Transverse colon (tissue), 4 donors: ENCODE measurements around the gene ONECUT1. TPM values are rescaled to one million over a fixed set of nuclear protein-coding genes. Genes with fewer than 3 reads are reported as not detected.

ENCODE experiments used
- DNase-seq: peaks from one replicate; pipeline ENCODE4 v3.0.0-alpha.2; 2019
- H3K27ac ChIP-seq, 4 donors: fragments of 200-600 bp; sonication (generic); 2 replicates each; pipeline ENCODE4 v1.5.1; 2016 to 2018; ENCODE audit warnings: inconsistent platforms in 4 of 4
- H3K27me3 ChIP-seq: fragments of 200-600 bp; sonication (generic); 2 replicates; pipeline ENCODE4 v1.5.1; 2017; ENCODE audit warnings: inconsistent platforms
- H3K36me3 ChIP-seq, 4 donors: fragments of 200-600 bp; sonication (generic); 2 replicates each; pipeline ENCODE4 v1.5.1; 2017 to 2019; ENCODE audit warnings: inconsistent platforms in 4 of 4
- H3K4me1 ChIP-seq, 4 donors: fragments of 200-600 bp; sonication (generic); 2 replicates each; pipeline ENCODE4 v1.5.1; 2017 to 2020; ENCODE audit warnings: inconsistent platforms in 4 of 4
- H3K4me3 ChIP-seq, 4 donors: fragments of 200-600 bp; sonication (generic); 1 replicate in 1 of 4; 2 replicates in 3 of 4; pipeline versions ENCODE4 v1.5.1 to v1.6.1; 2017 to 2019; ENCODE audit warnings: inconsistent platforms in 4 of 4
- H3K9me3 ChIP-seq, 2 donors: fragments of 200-600 bp; sonication (generic); 2 replicates each; pipeline ENCODE4 v1.5.1; 2017 to 2019; ENCODE audit warnings: inconsistent platforms in 2 of 2
- EP300 ChIP-seq: sonication (generic); formaldehyde crosslinking; IDR thresholded peaks from one replicate; pipeline ENCODE4 v1.6.1; 2017; ENCODE audit warnings: antibody characterized with exemption, low read depth
- POLR2A ChIP-seq: fragments of 450-650 bp; IDR thresholded peaks from one replicate; pipeline ENCODE4 v1.6.1; 2016; ENCODE audit warnings: antibody characterized with exemption, mild to moderate bottlenecking, moderate library complexity
- POLR2AphosphoS5 ChIP-seq, 3 donors: sonication (generic); formaldehyde crosslinking; IDR thresholded peaks; one replicate each; pipeline ENCODE4 v1.6.1; 2016; ENCODE audit warnings: antibody characterized with exemption in 3 of 3
- WGBS, 2 donors: methylation state at CpG; one replicate each; pipeline ENCODE4 v1.1.5; 2018; ENCODE audit warnings: low coverage in 1 of 2; 5-methylcytosine and 5-hydroxymethylcytosine counted together
- in situ Hi-C, 4 donors: fragments of 200-750 bp; cut with MboI; loops; one replicate each; pipeline versions ENCODE4 v1.15.0 to v1.15.1; 2017; ENCODE audit warnings: low sequenced_read_pairs in 3 of 4, low pct_ligation_motif_present in 1 of 4, low pct_unique_long_range_greater_than_20kb in 1 of 4
- intact Hi-C: fragments of 100-400 bp; cut with DNase I; formaldehyde crosslinking; loops from one replicate; pipeline ENCODE4 v1.15.1; 2023; ENCODE audit warnings: low total_unique reads
- total RNA-seq, 4 donors: library from RNA; depleted of rRNA; stranded (reverse); fragments of >200 nt; gene quantifications; one replicate each; pipeline ENCODE4 v1.1.0, GENCODE V29; 2016
- TF ChIP-seq, protein P1 (sequence below), 5 experiments: fragments of 200-600 bp in 3 of 5; fragments of 450-650 bp in 2 of 5; sonication (generic) in 3 of 5; IDR thresholded peaks; 1 replicate in 2 of 5; 2 replicates in 3 of 5; pipeline ENCODE4 v1.5.1; 2016 to 2017; ENCODE audit warnings: antibody characterized with exemption in 5 of 5, inconsistent platforms in 3 of 5, mild to moderate bottlenecking in 2 of 5, moderate library complexity in 1 of 5

ONECUT1 gene
- total RNA-seq, 4 donors from 2014 or later = 0.64 TPM; not detected in 3

DNA sequence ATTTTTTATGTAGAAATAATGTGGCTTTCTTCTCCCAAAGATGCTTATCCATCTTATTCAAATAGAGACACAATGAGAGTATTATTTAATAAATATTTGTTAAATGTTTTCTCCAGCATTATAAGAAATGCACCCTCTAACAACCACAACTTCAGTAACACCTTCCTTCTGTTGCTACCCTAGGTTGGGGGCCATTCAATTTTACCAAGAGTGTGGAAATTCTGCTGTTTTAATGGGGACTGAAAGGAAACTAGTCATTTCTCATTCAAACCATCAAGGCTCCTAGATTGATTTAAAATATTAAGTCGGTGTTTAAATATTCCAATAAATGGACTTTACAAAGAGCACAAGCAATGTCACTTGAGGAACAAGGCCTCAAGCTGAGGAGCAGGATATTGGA lies 7.6 kb downstream of the ONECUT1 start:
- Histone ChIP-seq H3K9me3 (no peaks in the 10 kb centered on the region), H3K4me3 (no peak overlapping the region), H3K36me3 (no peaks in the 10 kb centered on the region), H3K27ac (no peak overlapping the region), H3K4me1 (peaks cover 0 to 25% (median 15%) of the 10 kb centered on the region in 4 donors), H3K27me3 (peaks cover 97% of the 10 kb centered on the region)
- no peak for DNase-seq
- 46 to 54% methylated on average over 1 of the region's 1 CpG for WGBS, 2 donors
- in situ Hi-C loops = loop anchor here in 1 of 4 donors (25.0 kb wide), 2 partner anchors 405 to 930 kb away; no protein-coding TSS in a partner anchor
- intact Hi-C loops = no loop called here
- no peak for TF ChIP-seq POLR2A
- TF ChIP-seq, protein P1, sequence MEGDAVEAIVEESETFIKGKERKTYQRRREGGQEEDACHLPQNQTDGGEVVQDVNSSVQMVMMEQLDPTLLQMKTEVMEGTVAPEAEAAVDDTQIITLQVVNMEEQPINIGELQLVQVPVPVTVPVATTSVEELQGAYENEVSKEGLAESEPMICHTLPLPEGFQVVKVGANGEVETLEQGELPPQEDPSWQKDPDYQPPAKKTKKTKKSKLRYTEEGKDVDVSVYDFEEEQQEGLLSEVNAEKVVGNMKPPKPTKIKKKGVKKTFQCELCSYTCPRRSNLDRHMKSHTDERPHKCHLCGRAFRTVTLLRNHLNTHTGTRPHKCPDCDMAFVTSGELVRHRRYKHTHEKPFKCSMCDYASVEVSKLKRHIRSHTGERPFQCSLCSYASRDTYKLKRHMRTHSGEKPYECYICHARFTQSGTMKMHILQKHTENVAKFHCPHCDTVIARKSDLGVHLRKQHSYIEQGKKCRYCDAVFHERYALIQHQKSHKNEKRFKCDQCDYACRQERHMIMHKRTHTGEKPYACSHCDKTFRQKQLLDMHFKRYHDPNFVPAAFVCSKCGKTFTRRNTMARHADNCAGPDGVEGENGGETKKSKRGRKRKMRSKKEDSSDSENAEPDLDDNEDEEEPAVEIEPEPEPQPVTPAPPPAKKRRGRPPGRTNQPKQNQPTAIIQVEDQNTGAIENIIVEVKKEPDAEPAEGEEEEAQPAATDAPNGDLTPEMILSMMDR (IDR thresholded peaks at IDR 0.05) = no peak

DNA sequence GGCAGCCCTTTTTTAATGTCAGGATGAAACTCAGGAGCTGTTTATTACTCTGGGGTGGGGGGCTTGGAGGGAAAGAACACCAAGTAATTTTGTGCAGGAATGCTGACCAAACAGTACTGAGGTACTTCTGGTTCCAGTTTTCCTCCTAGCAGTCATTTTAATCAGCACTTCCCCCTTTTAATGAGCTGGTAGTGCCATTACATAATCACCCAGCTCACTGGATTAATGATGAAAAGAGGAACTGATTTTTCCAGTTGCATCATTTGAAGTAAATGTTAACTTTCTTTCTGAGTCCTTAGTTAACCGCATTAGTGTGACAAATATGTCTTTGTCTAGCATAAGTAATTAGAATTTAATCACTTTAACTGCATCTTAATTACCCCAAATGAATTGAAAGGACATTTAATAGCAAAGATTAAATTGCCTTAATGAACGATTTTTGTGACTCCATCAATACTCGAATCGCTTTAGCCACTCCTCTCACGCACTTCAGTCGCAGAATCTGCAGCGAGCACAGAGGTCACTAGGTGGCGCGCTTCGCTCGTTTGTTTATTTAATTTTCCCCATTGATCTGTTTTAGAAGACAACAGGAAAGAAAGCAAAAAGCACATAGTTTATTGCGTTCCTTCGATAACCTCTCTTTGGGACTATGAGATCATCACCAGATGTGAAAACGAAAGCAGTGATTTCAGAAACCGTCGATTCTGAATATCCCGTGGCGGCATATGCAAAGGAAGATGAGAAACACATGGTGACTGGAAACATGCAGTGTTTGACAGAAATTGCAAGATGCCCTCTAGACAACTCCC lies 9.8 kb downstream of the ONECUT1 start:
- 3 to 5% methylated on average over 18 of the region's 18 CpGs for WGBS, 2 donors
- TF ChIP-seq, protein P1 (IDR thresholded peaks at IDR 0.05) = peak; percentile 70 to 88 (median 76)
- TF ChIP-seq POLR2A (no peak), EP300 (no peak), POLR2AphosphoS5 (IDR thresholded peaks at IDR 0.05) (no peak)
- no peak overlapping the region for H3K27ac ChIP-seq
- peaks cover 0 to 22% (median 13%) of the 10 kb centered on the region in 4 donors for H3K4me1 ChIP-seq
- in situ Hi-C loops (loop anchor here in 1 of 4 donors (25.0 kb wide), 2 partner anchors 407 to 932 kb away; no protein-coding TSS in a partner anchor), intact Hi-C loops (no loop called here)
- no peaks in the 10 kb centered on the region for H3K36me3 ChIP-seq
- peak overlapping the region in 1 of 4 donors; percentile 24 for H3K4me3 ChIP-seq
- H3K9me3 ChIP-seq = no peaks in the 10 kb centered on the region
- DNase-seq = peak; percentile 68
- H3K27me3 ChIP-seq = peaks cover 90% of the 10 kb centered on the region

DNA sequence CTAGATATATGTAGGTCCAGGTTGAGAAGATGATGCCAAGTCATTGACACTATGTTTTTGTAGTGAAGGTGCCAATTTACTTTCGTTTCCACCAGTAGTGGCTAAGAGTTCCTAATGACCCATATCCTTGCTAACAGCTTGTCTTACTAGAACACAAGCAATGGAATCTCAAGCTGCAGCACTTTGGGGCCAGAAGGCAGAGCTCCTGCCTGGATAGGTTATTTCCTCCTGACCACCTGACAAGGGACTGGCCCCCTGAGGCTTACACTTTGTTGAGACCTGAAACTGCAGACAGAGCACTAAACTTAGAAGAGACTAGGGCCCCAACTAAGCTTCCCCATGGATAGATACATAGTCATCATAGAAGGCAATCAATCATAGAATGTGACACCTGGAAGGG lies 11.7 kb downstream of the ONECUT1 start:
- DNase-seq = no peak
- Histone ChIP-seq H3K9me3 (no peaks in the 10 kb centered on the region), H3K36me3 (no peaks in the 10 kb centered on the region), H3K4me1 (peaks cover 0 to 4% (median 2%) of the 10 kb centered on the region in 4 donors), H3K27me3 (peaks cover 83% of the 10 kb centered on the region), H3K27ac (no peak overlapping the region), H3K4me3 (no peak overlapping the region)
- intact Hi-C loops = loop anchor here (2.0 kb wide), 1 partner anchor 66 kb away; no protein-coding TSS in a partner anchor
- 38 to 50% methylated on average over 1 of the region's 1 CpG for WGBS, 2 donors
- in situ Hi-C loops = loop anchor here in 2 of 4 donors (5.0 to 25.0 kb wide), 3 partner anchors 409 to 934 kb away; no protein-coding TSS in a partner anchor
- TF ChIP-seq POLR2AphosphoS5 (IDR thresholded peaks at IDR 0.05) (no peak), EP300 (no peak), POLR2A (no peak)
- TF ChIP-seq, protein P1 (IDR thresholded peaks at IDR 0.05) = no peak

DNA sequence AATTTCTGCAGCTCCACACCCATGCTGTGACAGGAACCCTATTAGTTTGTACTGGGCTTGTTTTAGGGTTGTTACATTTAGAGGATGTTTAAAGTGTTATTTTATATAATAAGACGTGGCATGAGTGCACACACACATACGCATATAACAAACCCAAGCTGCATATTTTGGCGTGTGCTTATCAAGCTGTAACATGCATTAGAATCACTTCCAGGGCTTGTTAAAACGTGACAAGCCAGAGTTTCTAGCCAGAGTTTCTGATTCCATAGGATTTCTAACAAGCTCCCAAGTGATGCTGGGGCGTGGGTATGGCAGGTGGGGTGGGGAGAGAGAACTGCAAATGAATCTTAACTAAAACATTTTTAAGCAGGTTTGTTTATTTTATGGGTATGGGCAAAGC lies 17.4 kb downstream of the ONECUT1 start:
- no peak overlapping the region for H3K4me3 ChIP-seq
- H3K4me1 ChIP-seq = no peaks in the 10 kb centered on the region
- DNase-seq = no peak
- no peak overlapping the region for H3K27ac ChIP-seq
- no peaks in the 10 kb centered on the region for H3K9me3 ChIP-seq
- no peaks in the 10 kb centered on the region for H3K36me3 ChIP-seq
- TF ChIP-seq, protein P1 (IDR thresholded peaks at IDR 0.05) = no peak
- no peak for TF ChIP-seq POLR2A
- no peak for TF ChIP-seq EP300
- no peak for TF ChIP-seq POLR2AphosphoS5 (IDR thresholded peaks at IDR 0.05)
- peaks cover 62% of the 10 kb centered on the region for H3K27me3 ChIP-seq
- intact Hi-C loops (no loop called here), in situ Hi-C loops (no loop called here)
- 30 to 51% methylated on average over 2 to 5 of the region's 5 CpGs for WGBS, 2 donors
